ENCODE data around the gene DCXR. TPM values are rescaled to one million over a fixed set of nuclear protein-coding genes. Genes with fewer than 3 reads are reported as not detected.

The DCXR gene
- total and polyA plus RNA-seq, 8 donors: 34.8 to 108 (median 60.0) TPM

DNA sequence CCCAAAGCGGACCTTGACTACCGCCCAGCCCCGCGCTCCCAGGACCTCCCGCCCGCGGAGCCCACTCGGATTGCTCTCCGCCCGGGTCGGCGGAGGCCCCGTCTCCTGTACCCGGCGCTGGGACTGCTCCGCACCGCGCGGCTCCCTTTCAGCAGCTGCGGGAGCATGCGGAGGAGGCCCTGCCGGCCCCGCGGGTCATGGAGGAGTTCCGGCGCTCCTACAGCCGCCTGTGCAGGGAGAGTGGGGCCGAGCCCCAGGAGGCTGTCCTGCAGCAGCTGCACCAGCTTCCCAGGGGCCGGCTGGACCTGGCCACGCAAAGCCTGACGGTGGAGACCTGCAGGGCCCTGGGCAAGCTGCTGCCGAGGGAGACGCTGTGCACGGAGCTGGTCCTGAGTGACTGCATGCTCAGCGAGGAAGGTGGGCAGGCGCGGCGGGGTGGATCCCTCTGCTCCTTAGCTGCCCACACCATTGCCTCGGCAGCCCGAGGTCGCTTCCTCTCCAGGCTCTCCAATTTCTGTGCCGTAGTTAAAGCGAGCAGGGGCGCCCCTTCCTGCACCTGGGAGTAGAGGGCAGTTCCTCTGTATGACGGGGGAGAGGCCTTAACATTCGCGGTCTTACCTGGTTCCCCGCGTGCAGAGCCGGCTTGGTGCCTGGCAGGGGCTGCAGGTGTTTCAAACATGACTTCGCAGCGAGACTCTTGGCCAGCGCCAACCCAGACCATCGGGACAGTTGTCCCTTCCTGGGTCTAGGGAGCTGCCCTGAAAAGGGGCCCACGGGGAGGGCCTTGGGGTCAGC lies 13.9 kb downstream of the DCXR start:
- WGBS, 2 donors: 2 to 3% methylated on average over 44 to 55 of the region's 55 CpGs
- Histone ChIP-seq H3K36me3 (no peaks in the 10 kb centered on the region), H3K4me3 (peak overlapping the region; percentile 73 to 95 (median 91)), H3K27me3 (no peaks in the 10 kb centered on the region), H3K4me1 (peaks cover 9 to 14% (median 11%) of the 10 kb centered on the region in 3 donors), H3K9me3 (no peaks in the 10 kb centered on the region), H3K27ac (no peak overlapping the region)
- FAIRE-seq (no peak), DNase-seq (peak in 4 of 6 donors; percentile 37 to 74 (median 61)), ATAC-seq (peak; percentile 2 to 22 (median 6))
- no peak for TF ChIP-seq CTCF (IDR thresholded peaks at IDR 0.05)
- intact Hi-C loops (cut with DNase I): loop anchor here in 1 of 3 donors (10.0 kb wide), 1 partner anchor 131 kb away; no protein-coding TSS in a partner anchor

DNA sequence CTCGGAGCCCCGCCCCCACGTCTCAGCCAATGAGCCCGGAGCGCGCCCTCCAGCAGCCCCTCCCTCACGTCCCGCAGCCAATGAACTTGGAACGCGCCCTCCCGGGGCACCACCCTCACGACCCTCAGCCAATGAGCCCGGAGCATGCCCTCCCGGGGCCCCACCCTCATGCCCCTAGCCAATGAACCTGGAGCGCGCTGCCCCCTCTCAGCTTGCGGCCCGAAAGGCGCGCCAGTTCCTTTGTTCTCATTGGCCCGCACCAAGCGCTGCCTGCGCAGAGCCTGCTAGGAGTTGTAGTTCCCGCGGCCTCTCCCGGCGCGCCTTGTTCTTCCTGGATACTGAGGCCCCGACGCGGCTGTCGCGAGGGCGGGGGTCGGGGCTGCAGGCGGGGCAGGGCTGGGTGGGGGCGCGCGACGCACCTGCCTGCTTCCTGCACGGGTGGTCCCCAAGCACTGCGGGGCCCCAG lies 14.5 kb downstream of the DCXR start, which contains the start of gene LRRC45:
LRRC45 (plus strand) TSS at position 325 of the 466 bp plus-strand sequence. CDS start 339 bp downstream, outside the sequence.
- peaks cover 9 to 14% (median 14%) of the 10 kb centered on the region in 3 donors for H3K4me1 ChIP-seq
- WGBS, 2 donors: 0 to 1% methylated on average over 22 to 42 of the region's 42 CpGs
- H3K4me3 ChIP-seq: peak within 1 kb of the TSS; percentile 92 to 96 (median 94)
- H3K27ac ChIP-seq: peak within 1 kb of the TSS in 3 of 4 donors; percentile 50 to 58 (median 57)
- intact Hi-C loops (cut with DNase I): loop anchor here in 1 of 3 donors (10.0 kb wide), 1 partner anchor 132 kb away; no protein-coding TSS in a partner anchor
- ATAC-seq (peak; percentile 89 to 95 (median 91)), DNase-seq (peak; percentile 99 to 100 (median 100)), FAIRE-seq (peak; percentile 89)
- no peaks in the 10 kb centered on the region for H3K27me3 ChIP-seq
- no peaks in the 10 kb centered on the region for H3K36me3 ChIP-seq
- no peak for TF ChIP-seq CTCF (IDR thresholded peaks at IDR 0.05)
- no peaks in the 10 kb centered on the region for H3K9me3 ChIP-seq

DNA sequence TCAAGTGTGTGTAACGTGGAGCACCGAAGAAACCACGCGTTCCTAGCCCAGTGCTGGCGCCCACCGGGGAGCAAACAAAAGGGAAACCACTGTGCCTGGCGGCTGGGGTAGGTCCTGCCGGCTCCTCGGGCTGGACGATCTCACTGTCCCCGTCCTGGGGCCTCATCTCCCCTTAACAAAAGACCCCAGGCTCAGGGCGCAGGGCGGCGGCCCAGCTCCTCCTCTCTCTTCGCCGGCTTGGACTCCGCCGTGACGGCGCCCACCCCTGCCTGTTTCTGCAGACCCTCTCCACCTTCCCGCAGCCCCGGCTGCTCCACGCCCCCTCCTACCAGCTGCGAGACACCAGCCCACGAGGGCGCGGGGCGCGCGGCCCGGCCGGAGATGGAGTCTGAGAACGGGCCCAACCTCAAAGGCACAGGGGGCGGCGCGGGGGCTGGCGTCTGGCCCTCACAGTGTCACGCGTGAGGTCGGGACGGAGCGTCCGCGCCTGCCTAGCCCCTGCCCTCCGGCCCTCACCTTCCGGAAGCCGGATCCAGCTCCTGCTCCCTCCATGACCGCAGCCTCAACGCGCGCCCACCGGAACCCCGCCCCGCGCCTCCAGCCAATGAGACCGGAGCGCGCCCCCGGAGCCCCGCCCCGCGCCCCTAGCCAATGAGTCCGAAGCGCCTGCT lies 15.1 kb downstream of the DCXR start, which contains the start of gene CENPX:
CENPX (minus strand) TSS at position 569 of the 671 bp plus-strand sequence; CDS start at position 552, 17 bp downstream.
- no peak for TF ChIP-seq CTCF (IDR thresholded peaks at IDR 0.05)
- DNase-seq (no peak), FAIRE-seq (no peak), ATAC-seq (no peak)
- Histone ChIP-seq H3K27me3 (no peaks in the 10 kb centered on the region), H3K27ac (peak within 1 kb of the TSS in 3 of 4 donors; percentile 50 to 58 (median 57)), H3K36me3 (no peaks in the 10 kb centered on the region), H3K4me3 (peak within 1 kb of the TSS; percentile 92 to 96 (median 94)), H3K9me3 (no peaks in the 10 kb centered on the region), H3K4me1 (peaks cover 9 to 14% (median 14%) of the 10 kb centered on the region in 3 donors)
- intact Hi-C loops (cut with DNase I): loop anchor here in 1 of 3 donors (10.0 kb wide), 1 partner anchor 132 kb away; no protein-coding TSS in a partner anchor
- WGBS, 2 donors: 1% methylated on average over 60 to 64 of the region's 64 CpGs

DNA sequence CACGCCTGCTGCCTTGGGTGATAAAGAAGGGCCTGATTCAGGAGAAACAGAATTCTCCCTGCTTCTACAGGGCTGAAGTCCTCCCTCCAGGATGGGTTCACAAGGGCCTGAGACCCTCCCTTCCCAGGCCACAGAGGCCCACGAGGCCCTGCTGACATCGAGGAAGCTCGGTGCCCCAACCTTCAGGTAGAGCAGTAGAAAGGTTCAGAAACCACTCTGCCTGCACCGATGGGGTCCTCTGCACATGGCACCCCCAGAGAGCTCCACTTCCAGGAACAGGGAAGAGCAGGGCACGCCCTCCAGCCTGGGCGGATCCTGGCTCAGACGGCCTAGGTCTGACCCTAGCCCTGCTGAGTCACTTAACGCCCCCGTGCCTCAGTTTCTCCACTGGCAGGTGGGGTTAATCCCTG lies 15.6 kb downstream of the DCXR start:
- FAIRE-seq: no peak
- 4 to 10% methylated on average over 10 of the region's 10 CpGs for WGBS, 2 donors

More for the DNA sequence above, 15.6 kb downstream of the DCXR start:
- Histone ChIP-seq H3K9me3 (no peaks in the 10 kb centered on the region), H3K4me3 (peak overlapping the region; percentile 91 to 96 (median 94)), H3K4me1 (peaks cover 9 to 14% (median 14%) of the 10 kb centered on the region in 3 donors), H3K27me3 (no peaks in the 10 kb centered on the region), H3K27ac (no peak overlapping the region), H3K36me3 (no peaks in the 10 kb centered on the region)
- no peak for ATAC-seq
- DNase-seq: no peak
- intact Hi-C loops (cut with DNase I): loop anchor here in 1 of 3 donors (10.0 kb wide), 1 partner anchor 133 kb away; no protein-coding TSS in a partner anchor
- TF ChIP-seq CTCF (IDR thresholded peaks at IDR 0.05): no peak
